Inferior parietal cortex (tissue), 1 donor: ENCODE data around the gene CREB3.
A peak's percentile ranks its signal among the peaks of the same experiment; 100 is the strongest.

Source experiments
- DNase-seq: peaks from one replicate; pipeline ENCODE4 v3.0.0-alpha.2; 2016; ENCODE audit errors: extremely low spot score

Gene CREB3

GRCh38 chr9:35726931-35727330 lies 5.5 kb upstream of the CREB3 start:
- no peak for DNase-seq

- DNase-seq = no peak
Observed at GRCh38 chr9:35727676-35728040, 4.8 kb upstream of the CREB3 start.

GRCh38 chr9:35728041-35728971 lies 4.2 kb upstream of the CREB3 start:
- DNase-seq = no peak

GRCh38 chr9:35729101-35729500 lies 3.4 kb upstream of the CREB3 start:
- DNase-seq = no peak

- DNase-seq = no peak
Observed at GRCh38 chr9:35729700-35730485, 2.6 kb upstream of the CREB3 start.

GRCh38 chr9:35730486-35730854 lies 2.0 kb upstream of the CREB3 start:
- no peak for DNase-seq

GRCh38 chr9:35731415-35732184 lies 866 bp upstream of the CREB3 start:
- no peak for DNase-seq

- DNase-seq = no peak
Observed at GRCh38 chr9:35732800-35733541, 505 bp downstream of the CREB3 start.

GRCh38 chr9:35734096-35734495 lies 1.6 kb downstream of the CREB3 start:
- no peak for DNase-seq

GRCh38 chr9:35736201-35736633 lies 3.8 kb downstream of the CREB3 start:
- peak; percentile 64 for DNase-seq

- no peak for DNase-seq
Observed at GRCh38 chr9:35737143-35737542, 4.7 kb downstream of the CREB3 start.

- DNase-seq = no peak
Observed at GRCh38 chr9:35738186-35738585, 5.7 kb downstream of the CREB3 start.

GRCh38 chr9:35738924-35739323 lies 6.5 kb downstream of the CREB3 start:
- DNase-seq = no peak

GRCh38 chr9:35740243-35740642 lies 7.8 kb downstream of the CREB3 start:
- DNase-seq = no peak

GRCh38 chr9:35741740-35742139 lies 9.3 kb downstream of the CREB3 start:
- DNase-seq = no peak

- DNase-seq = no peak
Observed at GRCh38 chr9:35743452-35743851, 11.0 kb downstream of the CREB3 start.

GRCh38 chr9:35743880-35744518 lies 11.5 kb downstream of the CREB3 start:
- no peak for DNase-seq

GRCh38 chr9:35745569-35745968 lies 13.1 kb downstream of the CREB3 start:
- DNase-seq = no peak

GRCh38 chr9:35746583-35746982 lies 14.1 kb downstream of the CREB3 start:
- no peak for DNase-seq

GRCh38 chr9:35748242-35748857 lies 15.9 kb downstream of the CREB3 start:
- no peak for DNase-seq
